Measurements from ENCODE around the gene HUWE1.

The HUWE1 gene

DNA sequence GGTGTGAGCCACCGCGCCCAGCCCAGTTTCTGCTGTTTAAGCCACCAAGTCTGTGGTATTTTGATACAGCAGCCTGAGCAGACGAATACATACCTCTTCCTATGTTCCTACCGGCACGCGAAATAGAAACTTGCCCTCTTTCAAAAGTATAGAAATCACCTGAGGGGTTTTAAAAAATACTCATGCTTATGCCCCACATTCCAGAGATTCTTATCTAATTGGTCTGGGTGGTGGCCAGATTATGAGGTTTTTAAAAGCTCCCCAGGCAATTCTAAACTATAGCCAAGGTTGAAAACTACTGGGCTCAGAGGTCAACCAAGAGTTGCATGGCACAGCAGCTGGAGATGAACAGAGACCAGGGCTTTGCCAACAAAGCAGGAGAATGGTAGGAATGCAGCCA lies 24.9 kb upstream of the HUWE1 start:
- peaks cover 9% of the 10 kb centered on the region for H3K79me2 ChIP-seq (ENCODE audit: insufficient read depth, low read length)
- ATAC-seq (ENCODE audit: insufficient read depth, low read depth) = no peak
- no peak for DNase-seq
- H3K27me3 ChIP-seq (ENCODE audit: insufficient read depth, low read length, poor library complexity) = no peaks in the 10 kb centered on the region
- H3K4me2 ChIP-seq (ENCODE audit: insufficient read depth, low read length) = no peak overlapping the region
- no peak overlapping the region for H3K9ac ChIP-seq (ENCODE audit: low read depth, low read length)
- TF ChIP-seq, protein P1, sequence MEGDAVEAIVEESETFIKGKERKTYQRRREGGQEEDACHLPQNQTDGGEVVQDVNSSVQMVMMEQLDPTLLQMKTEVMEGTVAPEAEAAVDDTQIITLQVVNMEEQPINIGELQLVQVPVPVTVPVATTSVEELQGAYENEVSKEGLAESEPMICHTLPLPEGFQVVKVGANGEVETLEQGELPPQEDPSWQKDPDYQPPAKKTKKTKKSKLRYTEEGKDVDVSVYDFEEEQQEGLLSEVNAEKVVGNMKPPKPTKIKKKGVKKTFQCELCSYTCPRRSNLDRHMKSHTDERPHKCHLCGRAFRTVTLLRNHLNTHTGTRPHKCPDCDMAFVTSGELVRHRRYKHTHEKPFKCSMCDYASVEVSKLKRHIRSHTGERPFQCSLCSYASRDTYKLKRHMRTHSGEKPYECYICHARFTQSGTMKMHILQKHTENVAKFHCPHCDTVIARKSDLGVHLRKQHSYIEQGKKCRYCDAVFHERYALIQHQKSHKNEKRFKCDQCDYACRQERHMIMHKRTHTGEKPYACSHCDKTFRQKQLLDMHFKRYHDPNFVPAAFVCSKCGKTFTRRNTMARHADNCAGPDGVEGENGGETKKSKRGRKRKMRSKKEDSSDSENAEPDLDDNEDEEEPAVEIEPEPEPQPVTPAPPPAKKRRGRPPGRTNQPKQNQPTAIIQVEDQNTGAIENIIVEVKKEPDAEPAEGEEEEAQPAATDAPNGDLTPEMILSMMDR (IDR thresholded peaks at IDR 0.05; ENCODE audit: borderline replicate concordance, extremely low read depth, low read length, poor library complexity, severe bottlenecking) = no peak
- no peak for TF ChIP-seq EZH2 (IDR thresholded peaks at IDR 0.05; ENCODE audit: borderline replicate concordance, low read depth, low read length, severe bottlenecking)
- no peak overlapping the region for H2AFZ ChIP-seq (ENCODE audit: low read depth, low read length)
- no peaks in the 10 kb centered on the region for H4K20me1 ChIP-seq (ENCODE audit: insufficient read depth, low read length)
- H3K9me3 ChIP-seq (ENCODE audit: insufficient read depth, low read length, severe bottlenecking) = no peaks in the 10 kb centered on the region
- H3K4me1 ChIP-seq (ENCODE audit: insufficient read depth, low read length) = peaks cover 40% of the 10 kb centered on the region
- no peak overlapping the region for H3K27ac ChIP-seq (ENCODE audit: low read length)
- H3K4me3 ChIP-seq (ENCODE audit: low read depth in 1 of 2, low read length in 2 of 2) = no peak overlapping the region
- no peaks in the 10 kb centered on the region for H3K36me3 ChIP-seq (ENCODE audit: insufficient read depth, low read length)

DNA sequence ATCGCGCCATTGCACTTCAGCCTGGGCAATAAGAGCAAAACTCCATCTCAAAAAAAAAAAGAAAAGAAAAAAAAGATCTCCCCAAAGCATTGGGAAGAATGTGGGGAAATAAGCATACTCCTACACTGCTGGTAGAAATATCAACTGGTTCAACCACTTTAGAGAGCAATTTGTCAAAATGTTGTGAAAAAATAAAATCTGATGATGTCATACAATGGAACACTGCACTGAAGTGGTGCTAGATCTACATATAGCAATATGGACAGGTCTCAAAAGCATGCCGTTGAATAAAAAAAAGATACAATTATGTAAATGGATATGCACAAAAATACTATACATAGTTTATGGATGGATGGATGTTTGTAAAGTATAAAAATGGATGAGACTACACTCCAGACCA lies 18.3 kb upstream of the HUWE1 start:
- no peaks in the 10 kb centered on the region for H3K36me3 ChIP-seq (ENCODE audit: insufficient read depth, low read length)
- DNase-seq (no peak), ATAC-seq (ENCODE audit: insufficient read depth, low read depth) (no peak)
- H3K4me1 ChIP-seq (ENCODE audit: insufficient read depth, low read length) = no peaks in the 10 kb centered on the region
- H3K27me3 ChIP-seq (ENCODE audit: insufficient read depth, low read length, poor library complexity) = no peaks in the 10 kb centered on the region
- no peak overlapping the region for H2AFZ ChIP-seq (ENCODE audit: low read depth, low read length)
- no peak overlapping the region for H3K27ac ChIP-seq (ENCODE audit: low read length)
- H3K9me3 ChIP-seq (ENCODE audit: insufficient read depth, low read length, severe bottlenecking) = no peaks in the 10 kb centered on the region
- H3K9ac ChIP-seq (ENCODE audit: low read depth, low read length) = no peak overlapping the region
- TF ChIP-seq EZH2 (IDR thresholded peaks at IDR 0.05; ENCODE audit: borderline replicate concordance, low read depth, low read length, severe bottlenecking) = no peak
- no peaks in the 10 kb centered on the region for H4K20me1 ChIP-seq (ENCODE audit: insufficient read depth, low read length)
- H3K4me3 ChIP-seq (ENCODE audit: low read depth in 1 of 2, low read length in 2 of 2) = no peak overlapping the region
- no peaks in the 10 kb centered on the region for H3K79me2 ChIP-seq (ENCODE audit: insufficient read depth, low read length)
- H3K4me2 ChIP-seq (ENCODE audit: insufficient read depth, low read length) = no peak overlapping the region

DNA sequence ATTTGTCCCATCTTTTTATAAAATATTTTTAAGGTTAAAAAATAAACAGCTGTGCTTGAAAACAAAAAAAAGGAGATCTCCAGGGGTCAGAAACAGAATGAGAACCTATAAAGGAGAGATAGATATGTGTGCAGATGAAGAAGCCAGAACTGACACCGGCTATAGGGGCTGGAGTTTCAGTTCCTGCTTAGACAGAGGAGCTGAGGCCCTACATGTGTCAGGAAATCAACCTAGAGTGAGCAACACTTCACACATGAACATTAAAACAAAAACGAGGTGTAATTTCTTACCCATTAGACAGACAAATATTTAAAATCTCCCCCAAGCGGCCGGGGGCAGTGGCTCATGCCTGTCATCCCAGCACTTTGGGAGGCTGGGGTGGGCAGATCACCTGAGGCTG lies 17.8 kb upstream of the HUWE1 start:
- no peak for ATAC-seq (ENCODE audit: insufficient read depth, low read depth)

DNA sequence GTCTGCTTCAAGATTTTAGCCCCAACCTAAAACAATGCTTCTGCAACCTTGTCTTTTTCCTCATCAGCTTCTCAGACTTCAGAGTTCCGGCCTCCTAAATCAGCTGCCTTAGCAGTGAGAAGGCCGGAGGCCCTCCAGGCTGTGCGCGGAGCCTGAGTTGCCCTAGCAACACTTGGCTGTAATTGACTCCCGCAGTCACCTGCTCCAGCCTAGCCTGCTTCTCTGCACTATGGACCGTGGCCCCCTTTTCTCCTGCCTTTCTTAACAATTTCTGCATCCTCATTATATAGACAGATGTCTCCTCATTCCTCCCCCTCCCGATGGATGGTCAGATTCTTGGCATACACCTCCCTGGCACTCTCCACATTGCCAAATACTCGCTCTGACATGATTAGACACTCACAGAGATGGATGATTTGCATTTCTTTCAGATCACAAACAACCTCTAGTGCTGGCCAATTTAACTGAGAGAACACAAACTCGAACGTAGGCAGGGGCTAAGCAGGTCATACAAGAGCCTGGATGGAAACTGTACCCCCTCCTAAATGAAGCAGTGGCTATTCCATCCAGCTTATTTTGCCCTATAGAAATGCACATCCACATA lies 9.5 kb upstream of the HUWE1 start:
- Histone ChIP-seq H3K27ac (ENCODE audit: low read length) (no peak overlapping the region), H3K9ac (ENCODE audit: low read depth, low read length) (no peak overlapping the region), H3K4me2 (ENCODE audit: insufficient read depth, low read length) (no peak overlapping the region), H3K4me1 (ENCODE audit: insufficient read depth, low read length) (peaks cover 11% of the 10 kb centered on the region; the same call in 1 of the 2 replicates), H3K79me2 (ENCODE audit: insufficient read depth, low read length) (no peaks in the 10 kb centered on the region), H4K20me1 (ENCODE audit: insufficient read depth, low read length) (no peaks in the 10 kb centered on the region), H2AFZ (ENCODE audit: low read depth, low read length) (no peak overlapping the region), H3K9me3 (ENCODE audit: insufficient read depth, low read length, severe bottlenecking) (no peaks in the 10 kb centered on the region), H3K27me3 (ENCODE audit: insufficient read depth, low read length, poor library complexity) (no peaks in the 10 kb centered on the region), H3K4me3 (ENCODE audit: low read depth in 1 of 2, low read length in 2 of 2) (no peak overlapping the region), H3K36me3 (ENCODE audit: insufficient read depth, low read length) (no peaks in the 10 kb centered on the region)
- DNase-seq = no peak
- TF ChIP-seq, protein P1 (IDR thresholded peaks at IDR 0.05; ENCODE audit: borderline replicate concordance, extremely low read depth, low read length, poor library complexity, severe bottlenecking) = no peak
- no peak for TF ChIP-seq EZH2 (IDR thresholded peaks at IDR 0.05; ENCODE audit: borderline replicate concordance, low read depth, low read length, severe bottlenecking)
- ATAC-seq (ENCODE audit: insufficient read depth, low read depth) = no peak

More for the DNA sequence above, 17.8 kb upstream of the HUWE1 start:
- Histone ChIP-seq H3K9ac (ENCODE audit: low read depth, low read length) (no peak overlapping the region), H3K4me2 (ENCODE audit: insufficient read depth, low read length) (no peak overlapping the region), H2AFZ (ENCODE audit: low read depth, low read length) (no peak overlapping the region), H3K79me2 (ENCODE audit: insufficient read depth, low read length) (no peaks in the 10 kb centered on the region), H3K27ac (ENCODE audit: low read length) (no peak overlapping the region), H3K36me3 (ENCODE audit: insufficient read depth, low read length) (no peaks in the 10 kb centered on the region), H3K9me3 (ENCODE audit: insufficient read depth, low read length, severe bottlenecking) (no peaks in the 10 kb centered on the region), H3K4me3 (ENCODE audit: low read depth in 1 of 2, low read length in 2 of 2) (no peak overlapping the region), H4K20me1 (ENCODE audit: insufficient read depth, low read length) (no peaks in the 10 kb centered on the region), H3K4me1 (ENCODE audit: insufficient read depth, low read length) (no peaks in the 10 kb centered on the region), H3K27me3 (ENCODE audit: insufficient read depth, low read length, poor library complexity) (no peaks in the 10 kb centered on the region)
- no peak for TF ChIP-seq EZH2 (IDR thresholded peaks at IDR 0.05; ENCODE audit: borderline replicate concordance, low read depth, low read length, severe bottlenecking)
- TF ChIP-seq, protein P1 (IDR thresholded peaks at IDR 0.05; ENCODE audit: borderline replicate concordance, extremely low read depth, low read length, poor library complexity, severe bottlenecking) = no peak
- DNase-seq = no peak
